Endothelial cell of umbilical vein (primary cell): ENCODE data around the gene PRR5.

Experiments
- POLR2AphosphoS5 ChIP-seq: IDR thresholded peaks from 2 replicates; pipeline ENCODE4 v1.6.1; 2012; ENCODE audit warnings: low read depth, mild to moderate bottlenecking, control low read depth, low read length, moderate library complexity; ENCODE audit not compliant: insufficient read depth
- TF ChIP-seq, protein P1 (sequence below), 2 donors: IDR thresholded peaks; 1 replicate in 1 of 2; 2 replicates in 1 of 2; pipeline ENCODE4 v1.5.1; 2011; ENCODE audit warnings: low read length in 2 of 2, mild to moderate bottlenecking in 2 of 2, moderate library complexity in 2 of 2, control low read depth in 1 of 2, inconsistent platforms in 1 of 2, low read depth in 1 of 2; ENCODE audit not compliant: insufficient read depth in 1 of 2; ENCODE audit errors: extremely low read depth in 1 of 2

DNA sequence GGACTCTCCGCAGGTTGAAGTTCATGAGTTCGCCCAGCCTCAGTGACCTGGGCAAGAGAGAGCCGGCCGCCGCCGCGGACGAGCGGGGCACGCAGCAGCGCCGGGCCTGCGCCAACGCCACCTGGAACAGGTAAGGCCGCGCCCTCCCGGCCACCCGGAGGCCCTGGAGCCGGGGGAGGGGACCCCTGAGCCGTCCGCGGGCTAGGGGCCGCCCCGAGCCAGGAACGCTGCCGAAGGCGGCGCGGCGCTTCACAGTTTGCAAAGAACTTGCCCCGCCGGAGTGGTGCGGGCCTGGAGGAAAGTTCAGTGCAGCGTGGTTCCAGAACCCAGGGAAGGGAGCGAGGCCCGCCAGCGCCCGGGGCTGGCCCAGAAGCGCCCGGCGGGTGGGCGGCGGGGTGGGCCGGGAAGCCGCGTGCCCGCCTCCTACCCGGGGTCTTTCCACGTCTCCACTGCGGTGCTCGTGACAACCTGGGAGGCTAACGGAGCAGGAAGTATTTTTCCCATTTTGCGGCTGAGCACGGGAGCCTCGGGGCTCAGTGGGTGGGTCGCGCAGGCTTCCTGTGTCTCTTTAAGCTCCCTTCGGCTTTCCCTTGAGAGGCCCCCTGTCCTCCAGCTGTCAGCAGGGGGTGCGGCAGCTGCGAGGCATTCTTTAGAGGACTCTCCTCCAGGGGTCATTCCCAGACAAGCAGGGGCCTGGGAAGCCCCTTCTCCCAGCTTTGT, 635 bp downstream of the PRR5 start:
- no peak for TF ChIP-seq POLR2AphosphoS5
- TF ChIP-seq, protein P1, sequence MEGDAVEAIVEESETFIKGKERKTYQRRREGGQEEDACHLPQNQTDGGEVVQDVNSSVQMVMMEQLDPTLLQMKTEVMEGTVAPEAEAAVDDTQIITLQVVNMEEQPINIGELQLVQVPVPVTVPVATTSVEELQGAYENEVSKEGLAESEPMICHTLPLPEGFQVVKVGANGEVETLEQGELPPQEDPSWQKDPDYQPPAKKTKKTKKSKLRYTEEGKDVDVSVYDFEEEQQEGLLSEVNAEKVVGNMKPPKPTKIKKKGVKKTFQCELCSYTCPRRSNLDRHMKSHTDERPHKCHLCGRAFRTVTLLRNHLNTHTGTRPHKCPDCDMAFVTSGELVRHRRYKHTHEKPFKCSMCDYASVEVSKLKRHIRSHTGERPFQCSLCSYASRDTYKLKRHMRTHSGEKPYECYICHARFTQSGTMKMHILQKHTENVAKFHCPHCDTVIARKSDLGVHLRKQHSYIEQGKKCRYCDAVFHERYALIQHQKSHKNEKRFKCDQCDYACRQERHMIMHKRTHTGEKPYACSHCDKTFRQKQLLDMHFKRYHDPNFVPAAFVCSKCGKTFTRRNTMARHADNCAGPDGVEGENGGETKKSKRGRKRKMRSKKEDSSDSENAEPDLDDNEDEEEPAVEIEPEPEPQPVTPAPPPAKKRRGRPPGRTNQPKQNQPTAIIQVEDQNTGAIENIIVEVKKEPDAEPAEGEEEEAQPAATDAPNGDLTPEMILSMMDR (IDR thresholded peaks at IDR 0.05; ENCODE audit: extremely low read depth in 1 of 2, insufficient read depth in 1 of 2, low read depth in 1 of 2, low read length in 2 of 2): no peak
